MCF 10A (cell line): ENCODE results near the gene MOCOS. TPM values are rescaled to one million over a fixed set of nuclear protein-coding genes. Genes with fewer than 3 reads are reported as not detected.

Experiments
- BruUV-seq: library from RNA; stranded (reverse); fragments of 400-500 nt; replicated peaks from 2 replicates; lab custom pipeline; 2021; lab: Mats Ljungman, UMichigan
- CTCF ChIA-PET: fragments of 300-600 bp; sonication (Branson Sonifier 250); formaldehyde crosslinking; extraction: SDS; loops from one replicate; lab custom pipeline; 2021; ENCODE audit warnings: antibody characterized with exemption, inconsistent platforms; lab: Yijun Ruan, JAX
- POLR2A ChIA-PET: fragments of 300-600, 350-650 bp; sonication (Branson Sonifier 250); formaldehyde crosslinking; extraction: SDS; loops from one replicate; lab custom pipeline; 2020; ENCODE audit warnings: antibody characterized with exemption, inconsistent platforms; lab: Yijun Ruan, JAX
- DNase-seq: peaks from one replicate; pipeline ENCODE4 v3.0.0-alpha.2; 2018; ENCODE audit not compliant: unreplicated experiment
- H3K27ac Mint-ChIP-seq: one replicate; pipeline ENCODE4 v1.8.0; 2022; ENCODE audit warnings: mild to moderate bottlenecking, low read depth, mixed read lengths; ENCODE audit not compliant: unreplicated experiment
- H3K27me3 Mint-ChIP-seq: one replicate; pipeline ENCODE4 v1.8.0; 2022; ENCODE audit warnings: mixed read lengths; ENCODE audit not compliant: insufficient read depth, unreplicated experiment
- H3K36me3 Mint-ChIP-seq: one replicate; pipeline ENCODE4 v1.8.0; 2022; ENCODE audit warnings: mild to moderate bottlenecking, moderate library complexity, mixed read lengths; ENCODE audit not compliant: insufficient read depth, unreplicated experiment
- H3K4me1 Mint-ChIP-seq: one replicate; pipeline ENCODE4 v1.8.0; 2022; ENCODE audit warnings: mixed read lengths; ENCODE audit not compliant: insufficient read depth, unreplicated experiment
- H3K4me3 Mint-ChIP-seq: one replicate; pipeline ENCODE4 v1.8.0; 2022; ENCODE audit warnings: mild to moderate bottlenecking, moderate library complexity, mixed read lengths; ENCODE audit not compliant: unreplicated experiment
- H3K9me3 Mint-ChIP-seq: one replicate; pipeline ENCODE4 v1.8.0; 2022; ENCODE audit warnings: mixed read lengths; ENCODE audit not compliant: unreplicated experiment
- CTCF ChIP-seq: fragments of 200-600 bp; IDR thresholded peaks from one replicate; pipeline ENCODE4 v1.8.0; 2022; ENCODE audit warnings: antibody characterized with exemption, mild to moderate bottlenecking; ENCODE audit not compliant: unreplicated experiment
- intact Hi-C: fragments of 100-400 bp; cut with micrococcal nuclease; formaldehyde crosslinking; loops from 2 replicates; pipeline ENCODE4 v1.14.1; 2022
- total RNA-seq: library from RNA; stranded (reverse); gene quantifications from 2 replicates; pipeline ENCODE4 v1.2.3, GENCODE V29; 2022

MOCOS gene
- total RNA-seq, 1 experiment from 2014 or later: 81.1 TPM

DNA sequence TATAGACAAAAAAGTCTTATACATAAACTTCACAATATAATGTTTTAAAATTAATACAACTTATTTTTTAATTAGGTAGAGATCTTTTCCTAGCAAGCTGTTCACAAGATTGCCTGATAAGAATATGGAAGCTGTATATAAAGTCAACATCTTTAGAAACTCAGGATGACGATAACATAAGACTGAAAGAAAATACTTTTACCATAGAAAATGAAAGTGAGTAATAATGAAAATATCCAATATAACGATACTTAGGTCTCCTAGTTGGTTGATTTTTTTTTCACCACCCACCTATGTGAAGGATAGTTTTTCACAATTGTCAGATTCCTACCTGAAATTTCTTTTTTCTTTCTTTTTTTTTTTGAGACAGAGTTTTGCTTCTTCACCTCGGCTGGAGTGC lies 44.5 kb upstream of the MOCOS start:
- H3K36me3 Mint-ChIP-seq: peaks cover 95% of the 10 kb centered on the region

GRCh38 chr18:36143391-36143790 lies 43.9 kb upstream of the MOCOS start:
- CTCF ChIA-PET: interaction anchor here (0.7 to 1.0 kb wide), 2 partner anchors 144 to 616 kb away, joined by 3 to 4 read pairs; no protein-coding TSS in a partner anchor
- Mint-ChIP-seq H3K9me3 (no peaks in the 10 kb centered on the region), H3K27ac (no peak overlapping the region), H3K27me3 (no peaks in the 10 kb centered on the region), H3K36me3 (peaks cover 95% of the 10 kb centered on the region), H3K4me3 (no peak overlapping the region), H3K4me1 (no peaks in the 10 kb centered on the region)
- POLR2A ChIA-PET: interaction anchor here (0.7 to 5.7 kb wide), 5 partner anchors 8 to 280 kb away, joined by 3 to 36 read pairs (median 3); partner anchors contain the start of genes ELP2 and SLC39A6
- DNase-seq: no peak
- intact Hi-C loops: no loop called here
- no TSS peak for BruUV-seq
- TF ChIP-seq CTCF: no peak

More for the DNA sequence above, 44.5 kb upstream of the MOCOS start:
- intact Hi-C loops: no loop called here
- Mint-ChIP-seq H3K27ac (no peak overlapping the region), H3K27me3 (no peaks in the 10 kb centered on the region), H3K4me3 (no peak overlapping the region), H3K4me1 (no peaks in the 10 kb centered on the region), H3K9me3 (no peaks in the 10 kb centered on the region)
- CTCF ChIA-PET: interaction anchor here (0.6 to 0.7 kb wide), 3 partner anchors 130 to 628 kb away, joined by 3 read pairs; no protein-coding TSS in a partner anchor
- POLR2A ChIA-PET: interaction anchor here (0.8 to 5.7 kb wide), 2 partner anchors 9 to 13 kb away, joined by 3 to 36 read pairs; partner anchors contain the start of genes ELP2 and SLC39A6
- no peak for TF ChIP-seq CTCF
- DNase-seq: no peak
- BruUV-seq: no TSS peak

DNA sequence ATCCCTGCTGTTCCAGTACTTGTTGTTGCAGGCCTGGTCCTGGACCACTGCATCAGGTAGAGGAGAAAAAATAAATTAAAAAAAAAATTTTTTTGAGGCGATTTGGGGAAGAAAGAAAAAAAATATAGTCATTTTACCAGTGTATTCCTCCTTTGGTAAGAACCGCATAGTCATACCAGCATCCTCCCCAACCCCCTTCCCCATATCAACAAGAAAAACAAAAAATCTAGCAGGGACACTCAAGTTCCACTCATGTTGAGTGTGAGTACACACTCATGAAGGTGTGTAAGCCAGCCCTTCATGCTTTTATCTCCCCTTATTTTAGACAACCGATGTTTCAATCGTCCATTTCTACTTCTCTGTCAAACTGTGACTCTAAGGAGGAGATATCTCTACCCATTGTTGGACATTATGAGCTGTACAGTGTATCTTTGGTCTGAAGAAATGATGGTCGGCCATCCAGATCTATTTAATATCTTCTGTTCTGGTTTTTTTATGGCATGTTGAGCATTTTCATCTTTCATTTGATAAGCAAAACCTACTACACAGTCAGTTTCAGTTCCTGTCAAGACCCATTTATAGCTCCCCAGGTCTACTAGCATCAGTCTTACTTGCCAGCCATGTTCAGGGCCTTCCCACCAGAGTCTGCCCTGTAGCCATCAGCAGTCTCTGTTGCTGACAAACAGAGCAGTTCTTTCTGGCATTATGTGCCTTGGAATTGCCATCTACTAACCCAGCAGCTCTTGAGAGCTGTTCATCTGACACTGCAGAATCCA lies 37.6 kb upstream of the MOCOS start:
- ChIA-PET POLR2A (interaction anchor here (1.2 to 2.0 kb wide), 2 partner anchors 10 to 20 kb away, joined by 3 to 9 read pairs; partner anchors contain the start of genes ELP2 and SLC39A6), CTCF (interaction anchor here (0.5 to 1.4 kb wide), 5 partner anchors 11 to 537 kb away, joined by 3 to 5 read pairs (median 3); no protein-coding TSS in a partner anchor)
- H3K4me1 Mint-ChIP-seq: no peaks in the 10 kb centered on the region
- intact Hi-C loops: no loop called here
- peaks cover 100% of the 10 kb centered on the region for H3K36me3 Mint-ChIP-seq
- no peak overlapping the region for H3K27ac Mint-ChIP-seq
- no peak for DNase-seq
- H3K9me3 Mint-ChIP-seq: no peaks in the 10 kb centered on the region
- TF ChIP-seq CTCF: no peak
- BruUV-seq: no TSS peak
- H3K27me3 Mint-ChIP-seq: no peaks in the 10 kb centered on the region
- no peak overlapping the region for H3K4me3 Mint-ChIP-seq

DNA sequence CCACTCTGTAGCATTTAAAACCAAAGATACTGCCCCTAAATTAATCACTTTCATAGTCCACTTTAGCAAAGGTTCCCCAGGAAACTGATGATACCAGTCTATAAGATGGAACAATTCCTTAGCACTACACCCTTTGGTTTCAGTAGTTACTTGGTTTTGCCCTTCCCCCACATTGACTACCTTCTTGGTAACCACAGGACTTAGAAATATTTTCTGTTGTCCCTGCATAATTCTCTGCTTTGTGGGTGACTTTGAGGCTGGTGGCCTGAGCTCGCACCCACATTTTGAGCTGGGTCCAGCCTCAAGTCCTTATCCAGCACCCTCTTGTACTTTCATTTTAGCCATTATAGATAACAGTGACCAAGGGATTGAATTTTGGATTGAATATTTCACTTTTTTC lies 34.5 kb upstream of the MOCOS start:
- ChIA-PET CTCF (no interaction called here), POLR2A (interaction anchor here (0.9 kb wide), 1 partner anchor 19 kb away, joined by 3 read pairs; no protein-coding TSS in a partner anchor)
- Mint-ChIP-seq H3K9me3 (no peaks in the 10 kb centered on the region), H3K4me1 (no peaks in the 10 kb centered on the region), H3K27ac (no peak overlapping the region), H3K4me3 (no peak overlapping the region), H3K36me3 (peaks cover 88% of the 10 kb centered on the region), H3K27me3 (no peaks in the 10 kb centered on the region)
- no TSS peak for BruUV-seq
- no peak for DNase-seq
- intact Hi-C loops: no loop called here
- TF ChIP-seq CTCF: no peak
